B cell (primary cell): ENCODE results near the gene GRM4. TPM values are rescaled to one million over a fixed set of nuclear protein-coding genes. Genes with fewer than 3 reads are reported as not detected.

Experiments
- ATAC-seq: fragments of 200-7000 bp; cut with Tn5 transposase; one replicate; pipeline ENCODE4 v1.10.0; 2021; ENCODE audit warnings: low read depth, mild to moderate bottlenecking, moderate number of reproducible peaks, moderate library complexity
- CTCF ChIA-PET: fragments of 350-600 bp; sonication (Branson Sonifier 250); formaldehyde crosslinking; loops from one replicate; lab custom pipeline; 2021; ENCODE audit warnings: antibody characterized with exemption, inconsistent platforms; lab: Charles Lee
- POLR2A ChIA-PET: fragments of 350-600 bp; sonication (Branson Sonifier 250); formaldehyde crosslinking; loops from one replicate; lab custom pipeline; 2021; ENCODE audit warnings: antibody characterized with exemption; lab: Charles Lee
- DNase-seq: peaks from one replicate; pipeline ENCODE4 v3.0.0; 2013
- H2AFZ ChIP-seq: 2 replicates; pipeline ENCODE4 v1.6.1; 2012; ENCODE audit warnings: mild to moderate bottlenecking, low read depth, low read length; ENCODE audit not compliant: insufficient read depth, poor library complexity, severe bottlenecking
- H3K27ac ChIP-seq, 2 donors: 1 replicate in 1 of 2; 2 replicates in 1 of 2; pipeline ENCODE4 v1.5.1; 2012 to 2013; ENCODE audit warnings: low read length in 2 of 2, mild to moderate bottlenecking in 2 of 2, moderate library complexity in 1 of 2
- H3K27me3 ChIP-seq, 4 experiments: fragments of 200-600 bp in 1 of 4; sonication (generic) in 1 of 4; replicated peaks in 1 of 4; 1 replicate in 2 of 4; 2 replicates in 2 of 4; pipeline versions ENCODE4 v1.6.1 to v1.7.0; 2013 to 2016; ENCODE audit warnings: low read length in 3 of 4, mild to moderate bottlenecking in 2 of 4, mixed read lengths in 1 of 4, moderate library complexity in 1 of 4; ENCODE audit not compliant: insufficient read depth in 4 of 4, control insufficient read depth in 3 of 4; ENCODE audit errors: control extremely low read depth in 1 of 4
- H3K36me3 ChIP-seq, 2 experiments: replicated peaks in 1 of 2; 1 replicate in 1 of 2; 2 replicates in 1 of 2; pipeline versions ENCODE4 v1.6.1 to v1.7.1; 2013; ENCODE audit warnings: low read length in 1 of 2; ENCODE audit not compliant: insufficient read depth in 2 of 2, control insufficient read depth in 1 of 2; ENCODE audit errors: control extremely low read depth in 1 of 2, extremely low read depth in 1 of 2
- H3K4me1 ChIP-seq, 2 donors: fragments of 200-600 bp in 1 of 2; sonication (generic) in 1 of 2; 1 replicate in 1 of 2; 2 replicates in 1 of 2; pipeline versions ENCODE4 v1.5.1 to v1.6.1; 2013 to 2017; ENCODE audit warnings: low read length in 2 of 2; ENCODE audit not compliant: control insufficient read depth in 2 of 2, insufficient read depth in 2 of 2
- H3K4me2 ChIP-seq: replicated peaks from 2 replicates; pipeline ENCODE3; 2012; ENCODE audit warnings: mild to moderate bottlenecking, low read depth, low read length; ENCODE audit not compliant: poor library complexity, severe bottlenecking
- H3K4me3 ChIP-seq, 5 experiments: fragments of 200-600 bp in 1 of 5; sonication (generic) in 1 of 5; 1 replicate in 3 of 5; 2 replicates in 2 of 5; pipeline versions ENCODE4 v1.5.1 to v1.7.0; 2011 to 2016; ENCODE audit warnings: low read length in 4 of 5, mild to moderate bottlenecking in 4 of 5, low read depth in 2 of 5, control low read depth in 1 of 5, moderate library complexity in 1 of 5; ENCODE audit not compliant: insufficient read depth in 1 of 5; ENCODE audit errors: control extremely low read depth in 1 of 5, extremely low read depth in 1 of 5
- H3K79me2 ChIP-seq: fragments of 200-600 bp; sonication (generic); one replicate; pipeline ENCODE4 v1.6.0; 2016; ENCODE audit warnings: low read length; ENCODE audit not compliant: control insufficient read depth, insufficient read depth
- H3K9ac ChIP-seq: fragments of 200-600 bp; sonication (generic); 2 replicates; pipeline ENCODE4 v1.6.1; 2017; ENCODE audit warnings: mild to moderate bottlenecking, low read length, moderate library complexity
- H3K9me3 ChIP-seq, 3 donors: one replicate each; pipeline versions ENCODE4 v1.6.1 to v1.7.1; 2013; ENCODE audit warnings: low read length in 2 of 3; ENCODE audit not compliant: control insufficient read depth in 2 of 3, insufficient read depth in 1 of 3; ENCODE audit errors: control extremely low read depth in 1 of 3
- H4K20me1 ChIP-seq: 2 replicates; pipeline ENCODE4 v1.6.0; 2012; ENCODE audit warnings: mild to moderate bottlenecking, low read length; ENCODE audit not compliant: insufficient read depth, control insufficient read depth, poor library complexity, severe bottlenecking
- H3K27ac Mint-ChIP-seq: one replicate; pipeline ENCODE4 v1.8.0; 2021; ENCODE audit warnings: mixed read lengths
- H3K27me3 Mint-ChIP-seq: one replicate; pipeline ENCODE4 v1.8.0; 2021; ENCODE audit warnings: mixed read lengths
- H3K4me1 Mint-ChIP-seq: one replicate; pipeline ENCODE4 v1.8.0; 2021; ENCODE audit warnings: mixed read lengths
- H3K4me3 Mint-ChIP-seq: one replicate; pipeline ENCODE4 v1.8.0; 2021; ENCODE audit warnings: mixed read lengths
- H3K9me3 Mint-ChIP-seq: one replicate; pipeline ENCODE4 v1.8.0; 2022; ENCODE audit warnings: mixed read lengths; ENCODE audit not compliant: insufficient read depth
- CTCF ChIP-seq: fragments of 200-600 bp; IDR thresholded peaks from one replicate; pipeline ENCODE4 v1.8.0; 2022; ENCODE audit warnings: antibody characterized with exemption, mild to moderate bottlenecking
- EZH2 ChIP-seq: IDR thresholded peaks from 2 replicates; pipeline ENCODE4 v1.6.1; 2012; ENCODE audit warnings: borderline replicate concordance, low read depth, mild to moderate bottlenecking, moderate library complexity, low read length; ENCODE audit not compliant: insufficient read depth, poor library complexity, severe bottlenecking
- WGBS: methylation state at CpG from one replicate; pipeline ENCODE4 v1.1.5; 2013; ENCODE audit warnings: missing lambda C conversion rate; ENCODE audit not compliant: insufficient coverage; 5-methylcytosine and 5-hydroxymethylcytosine counted together
- intact Hi-C: fragments of 100-400 bp; cut with micrococcal nuclease; formaldehyde crosslinking; loops from one replicate; pipeline ENCODE4 v1.10.0; 2022
- polyA plus RNA-seq: library from polyadenylated mRNA; depleted of rRNA; stranded (reverse); fragments of >200 nt; gene quantifications from 2 replicates; pipeline ENCODE4 v1.2.3, GENCODE V29; 2012
- total RNA-seq, 2 donors: library from RNA; stranded (reverse); fragments of 120-200 nt in 1 of 2; gene quantifications; 1 replicate in 1 of 2; 2 replicates in 1 of 2; pipeline versions ENCODE4 v1.2.3 to v1.2.4, GENCODE V29; 2013 to 2022

The GRM4 gene
- total and polyA plus RNA-seq, 2 donors (not counting 1 experiment from before 2014, with no cell fraction given): 0.04 TPM; not detected in 1

GRCh38 chr6:34086558-34086957 lies 59.3 kb downstream of the GRM4 start:
- no peaks in the 10 kb centered on the region for H3K9me3 Mint-ChIP-seq
- H3K27ac ChIP-seq: no peak overlapping the region
- no peak for TF ChIP-seq EZH2
- TF ChIP-seq CTCF: no peak
- H3K27me3 ChIP-seq: no peaks in the 10 kb centered on the region
- H3K4me3 Mint-ChIP-seq: no peak overlapping the region
- ChIA-PET CTCF (no interaction called here), POLR2A (no interaction called here)
- ATAC-seq (no peak), DNase-seq (no peak)
- no peak overlapping the region for H3K4me2 ChIP-seq
- no peaks in the 10 kb centered on the region for H3K4me1 ChIP-seq
- no peaks in the 10 kb centered on the region for H3K9me3 ChIP-seq
- intact Hi-C loops: no loop called here
- 82% methylated on average over 2 of the region's 2 CpGs for WGBS
- no peak overlapping the region for H2AFZ ChIP-seq
- no peaks in the 10 kb centered on the region for H4K20me1 ChIP-seq
- H3K79me2 ChIP-seq: no peaks in the 10 kb centered on the region
- H3K9ac ChIP-seq: no peak overlapping the region
- no peak overlapping the region for H3K27ac Mint-ChIP-seq
- H3K4me3 ChIP-seq: no peak overlapping the region
- no peaks in the 10 kb centered on the region for H3K36me3 ChIP-seq
- H3K4me1 Mint-ChIP-seq: no peaks in the 10 kb centered on the region
- H3K27me3 Mint-ChIP-seq: peaks cover under 1% of the 10 kb centered on the region

DNA sequence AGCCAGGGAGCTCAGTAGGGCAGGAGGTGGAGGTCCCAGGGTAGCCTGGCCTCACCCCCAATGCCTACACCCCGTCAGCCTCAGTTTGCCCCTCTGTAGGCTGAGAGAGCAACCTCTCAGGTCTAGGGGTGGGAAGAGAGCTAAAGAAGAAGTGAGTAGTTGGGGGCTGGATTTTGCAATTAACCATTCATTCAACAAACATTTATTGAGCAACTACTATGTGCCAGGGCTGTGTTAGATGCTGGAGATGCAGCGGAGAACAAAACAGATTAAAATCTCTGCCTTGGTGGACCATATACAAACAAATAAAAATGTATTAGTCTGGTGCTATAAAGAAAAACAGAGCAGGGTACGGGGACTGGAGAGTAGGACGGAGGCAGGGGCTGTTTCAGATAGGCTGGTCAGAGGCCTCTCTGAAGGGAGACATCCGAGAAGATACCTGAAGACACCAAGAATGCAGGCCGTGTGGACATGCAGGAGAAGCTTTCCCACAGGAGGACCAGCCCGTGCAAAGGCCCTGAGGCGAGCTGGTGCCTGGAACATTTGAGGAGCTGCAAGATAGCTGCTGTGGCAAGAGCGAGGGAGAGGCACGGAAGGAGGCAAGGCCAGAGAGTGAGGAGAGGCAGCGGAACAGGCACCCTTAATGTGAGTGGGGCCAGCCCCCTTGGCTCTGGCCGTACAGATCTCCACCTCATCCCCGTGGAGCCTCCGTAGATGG lies 60.3 kb downstream of the GRM4 start:
- ChIA-PET CTCF (no interaction called here), POLR2A (no interaction called here)
- intact Hi-C loops: no loop called here
- Histone ChIP-seq H3K4me3 (no peak overlapping the region), H3K9me3 (no peaks in the 10 kb centered on the region), H3K4me2 (no peak overlapping the region), H3K36me3 (no peaks in the 10 kb centered on the region), H3K27ac (no peak overlapping the region), H2AFZ (no peak overlapping the region), H3K9ac (no peak overlapping the region), H3K4me1 (no peaks in the 10 kb centered on the region), H3K79me2 (no peaks in the 10 kb centered on the region), H3K27me3 (no peaks in the 10 kb centered on the region), H4K20me1 (no peaks in the 10 kb centered on the region)
- peaks cover 5% of the 10 kb centered on the region for H3K27me3 Mint-ChIP-seq
- no peak overlapping the region for H3K4me3 Mint-ChIP-seq
- ATAC-seq (no peak), DNase-seq (no peak)
- no peak overlapping the region for H3K27ac Mint-ChIP-seq
- H3K9me3 Mint-ChIP-seq: no peaks in the 10 kb centered on the region
- TF ChIP-seq EZH2: no peak
- no peak for TF ChIP-seq CTCF
- WGBS: 90% methylated on average over 12 of the region's 14 CpGs
- no peaks in the 10 kb centered on the region for H3K4me1 Mint-ChIP-seq
